ENCODE measurements around the gene SNPH.

SNPH gene

DNA sequence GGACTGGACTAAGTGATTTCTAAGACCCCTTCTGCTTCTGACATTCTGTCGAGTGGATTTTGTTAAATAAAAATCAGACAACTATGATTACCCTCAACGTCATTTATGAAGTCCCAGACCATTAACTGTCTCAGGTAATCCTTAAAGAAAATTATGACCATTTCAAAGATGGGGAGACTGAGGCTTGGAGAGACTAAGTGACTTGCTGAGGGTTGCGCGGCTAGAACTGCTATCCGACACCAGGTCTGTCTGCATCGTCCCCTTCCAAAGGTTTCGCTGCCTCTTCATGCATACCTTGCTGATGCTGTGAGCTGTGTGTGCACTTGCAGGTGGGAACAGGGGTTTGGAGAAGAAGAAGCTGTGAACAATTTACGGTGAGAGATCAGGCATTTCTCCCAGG, 3.1 kb downstream of the SNPH start:
- TF ChIP-seq, protein P1, sequence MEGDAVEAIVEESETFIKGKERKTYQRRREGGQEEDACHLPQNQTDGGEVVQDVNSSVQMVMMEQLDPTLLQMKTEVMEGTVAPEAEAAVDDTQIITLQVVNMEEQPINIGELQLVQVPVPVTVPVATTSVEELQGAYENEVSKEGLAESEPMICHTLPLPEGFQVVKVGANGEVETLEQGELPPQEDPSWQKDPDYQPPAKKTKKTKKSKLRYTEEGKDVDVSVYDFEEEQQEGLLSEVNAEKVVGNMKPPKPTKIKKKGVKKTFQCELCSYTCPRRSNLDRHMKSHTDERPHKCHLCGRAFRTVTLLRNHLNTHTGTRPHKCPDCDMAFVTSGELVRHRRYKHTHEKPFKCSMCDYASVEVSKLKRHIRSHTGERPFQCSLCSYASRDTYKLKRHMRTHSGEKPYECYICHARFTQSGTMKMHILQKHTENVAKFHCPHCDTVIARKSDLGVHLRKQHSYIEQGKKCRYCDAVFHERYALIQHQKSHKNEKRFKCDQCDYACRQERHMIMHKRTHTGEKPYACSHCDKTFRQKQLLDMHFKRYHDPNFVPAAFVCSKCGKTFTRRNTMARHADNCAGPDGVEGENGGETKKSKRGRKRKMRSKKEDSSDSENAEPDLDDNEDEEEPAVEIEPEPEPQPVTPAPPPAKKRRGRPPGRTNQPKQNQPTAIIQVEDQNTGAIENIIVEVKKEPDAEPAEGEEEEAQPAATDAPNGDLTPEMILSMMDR (IDR thresholded peaks at IDR 0.05; ENCODE audit: low read depth, low read length) = no peak
- no peaks in the 10 kb centered on the region for H3K27me3 ChIP-seq (ENCODE audit: insufficient read depth, low read depth, severe bottlenecking)
- no peaks in the 10 kb centered on the region for H3K9me3 ChIP-seq (ENCODE audit: severe bottlenecking)
- H3K36me3 ChIP-seq = no peaks in the 10 kb centered on the region
- no peak overlapping the region for H3K4me3 ChIP-seq (ENCODE audit: low read depth, low read length)
- H3K27ac ChIP-seq = no peak overlapping the region
- no peak for DNase-seq

- TF ChIP-seq, protein P1 (IDR thresholded peaks at IDR 0.05; ENCODE audit: low read depth, low read length) = no peak
- no peak overlapping the region for H3K4me3 ChIP-seq (ENCODE audit: low read depth, low read length)
- no peaks in the 10 kb centered on the region for H3K36me3 ChIP-seq
- no peak overlapping the region for H3K27ac ChIP-seq
- no peak for DNase-seq
- H3K27me3 ChIP-seq (ENCODE audit: insufficient read depth, low read depth, severe bottlenecking) = no peaks in the 10 kb centered on the region
- no peaks in the 10 kb centered on the region for H3K9me3 ChIP-seq (ENCODE audit: severe bottlenecking)
Measured at GRCh38 chr20:1269850-1270249, 3.8 kb downstream of the SNPH start.

DNA sequence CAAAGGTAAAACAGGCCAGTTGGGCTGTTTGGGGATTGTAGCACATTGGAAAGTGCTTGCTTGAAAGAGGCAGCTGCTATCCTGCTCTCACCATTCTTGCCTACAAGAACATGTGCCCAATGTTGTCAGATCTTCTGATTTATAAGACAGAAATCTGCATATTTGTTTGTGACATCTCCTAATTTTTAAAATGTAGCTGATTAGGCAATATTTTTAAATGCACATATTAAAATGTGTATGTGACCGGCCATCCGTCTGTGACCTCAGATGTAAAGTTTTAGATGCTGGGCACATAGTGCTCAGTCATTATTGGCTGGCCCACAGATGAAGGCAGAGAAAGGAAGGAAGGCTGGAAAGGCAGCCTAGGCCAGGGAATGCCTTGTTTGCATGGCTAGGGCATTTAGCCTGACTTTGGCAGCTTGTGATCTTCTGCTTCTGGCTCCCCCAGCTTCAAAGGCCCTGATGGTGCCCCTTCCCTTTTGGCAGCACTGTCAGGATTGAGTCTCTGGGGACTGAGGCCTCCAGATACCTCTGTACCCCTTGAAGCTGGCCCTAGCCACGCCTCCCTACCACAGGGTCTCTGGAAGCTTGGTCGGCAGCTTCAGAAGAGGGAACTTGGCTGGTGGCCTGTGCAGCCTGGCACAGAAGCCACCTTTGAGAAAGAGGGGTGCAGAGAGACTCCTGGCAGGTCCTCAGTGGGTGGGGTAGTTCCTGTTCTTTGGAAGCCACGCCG, 6.4 kb downstream of the SNPH start:
- no peak overlapping the region for H3K27ac ChIP-seq
- no peaks in the 10 kb centered on the region for H3K27me3 ChIP-seq (ENCODE audit: insufficient read depth, low read depth, severe bottlenecking)
- no peaks in the 10 kb centered on the region for H3K36me3 ChIP-seq
- no peak for DNase-seq
- H3K9me3 ChIP-seq (ENCODE audit: severe bottlenecking) = no peaks in the 10 kb centered on the region
- H3K4me3 ChIP-seq (ENCODE audit: low read depth, low read length) = no peak overlapping the region
- TF ChIP-seq, protein P1 (IDR thresholded peaks at IDR 0.05; ENCODE audit: low read depth, low read length) = no peak

GRCh38 chr20:1273366-1273765, 7.3 kb downstream of the SNPH start:
- no peaks in the 10 kb centered on the region for H3K36me3 ChIP-seq
- DNase-seq = no peak
- H3K9me3 ChIP-seq (ENCODE audit: severe bottlenecking) = no peaks in the 10 kb centered on the region
- H3K27ac ChIP-seq = no peak overlapping the region
- no peaks in the 10 kb centered on the region for H3K27me3 ChIP-seq (ENCODE audit: insufficient read depth, low read depth, severe bottlenecking)
- H3K4me3 ChIP-seq (ENCODE audit: low read depth, low read length) = no peak overlapping the region
- TF ChIP-seq, protein P1 (IDR thresholded peaks at IDR 0.05; ENCODE audit: low read depth, low read length) = no peak

DNA sequence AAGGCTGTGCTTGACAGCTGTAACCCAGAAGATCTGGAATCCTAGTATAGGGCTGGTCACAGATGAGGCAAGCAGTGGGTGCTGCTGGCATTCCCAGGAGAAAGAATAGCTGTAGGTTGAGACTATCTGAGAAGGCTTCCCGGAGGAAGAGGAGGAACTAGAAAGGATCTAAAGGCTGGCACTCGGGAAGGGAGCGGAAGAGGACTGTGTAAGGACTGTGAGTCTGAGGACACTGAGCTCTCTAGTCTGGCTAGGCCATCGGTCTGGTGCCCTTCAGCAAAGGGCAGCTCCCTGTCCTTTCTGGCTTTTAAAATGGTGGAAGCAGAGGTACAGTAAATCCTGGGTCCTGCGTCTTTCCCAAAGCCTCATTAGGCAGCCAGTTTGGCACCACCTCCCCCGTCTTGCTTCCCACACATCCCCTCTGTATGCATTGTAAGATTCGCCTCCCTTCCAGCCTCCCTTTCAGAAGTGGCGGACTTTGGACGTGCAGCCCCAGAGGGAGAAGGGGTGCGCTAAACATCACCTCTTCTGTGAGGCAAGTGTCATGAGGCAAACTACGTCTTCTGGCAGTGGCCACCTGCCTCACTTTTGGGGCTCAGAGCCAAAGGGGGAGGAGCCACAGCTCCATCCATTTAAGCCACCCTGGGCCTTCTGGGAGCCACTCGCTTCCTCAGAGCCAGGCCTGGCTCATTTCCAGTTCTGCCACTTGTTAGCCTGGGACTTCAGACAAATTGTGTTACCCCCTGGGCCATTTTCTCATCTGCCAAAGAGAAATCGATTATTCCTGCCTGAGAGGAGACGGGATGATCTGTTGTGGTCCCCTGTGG, 8.6 kb downstream of the SNPH start:
- Histone ChIP-seq H3K9me3 (ENCODE audit: severe bottlenecking) (no peaks in the 10 kb centered on the region), H3K27ac (no peak overlapping the region), H3K27me3 (ENCODE audit: insufficient read depth, low read depth, severe bottlenecking) (no peaks in the 10 kb centered on the region), H3K36me3 (no peaks in the 10 kb centered on the region), H3K4me3 (ENCODE audit: low read depth, low read length) (no peak overlapping the region)
- DNase-seq = no peak
- TF ChIP-seq, protein P1 (IDR thresholded peaks at IDR 0.05; ENCODE audit: low read depth, low read length) = no peak
